Caco-2 (cell line): ENCODE results near the gene BAIAP3. TPM values are rescaled to one million over a fixed set of nuclear protein-coding genes. Genes with fewer than 3 reads are reported as not detected.
A peak's percentile ranks its signal among the peaks of the same experiment; 100 is the strongest.

Experiments
- BruUV-seq: library from RNA; stranded (reverse); fragments of 400-500 nt; replicated peaks from 2 replicates; lab custom pipeline; 2021; lab: Mats Ljungman, UMichigan
- CTCF ChIA-PET: fragments of 300-600 bp; sonication (Branson Sonifier 250); formaldehyde crosslinking; loops from one replicate; lab custom pipeline; 2022; ENCODE audit warnings: antibody characterized with exemption; lab: Charles Lee
- POLR2A ChIA-PET: fragments of 300-600 bp; sonication (Branson Sonifier 250); formaldehyde crosslinking; loops from one replicate; lab custom pipeline; 2022; ENCODE audit warnings: antibody characterized with exemption; lab: Charles Lee
- DNase-seq, 2 experiments: peaks; one replicate each; pipeline versions ENCODE4 v3.0.0 to v3.0.0-alpha.2; 2020 to 2022
- H3K27me3 ChIP-seq: replicated peaks from 2 replicates; pipeline ENCODE4 v1.6.0; 2011; ENCODE audit warnings: low read length; ENCODE audit not compliant: control insufficient read depth, insufficient read depth
- H3K36me3 ChIP-seq: 2 replicates; pipeline ENCODE4 v1.5.1; 2011; ENCODE audit warnings: low read length; ENCODE audit not compliant: control insufficient read depth, insufficient read depth
- H3K4me1 ChIP-seq: fragments of 250-450 bp; sonication (Bioruptor Pico); 2 replicates; pipeline ENCODE4 v1.5.1; 2020; ENCODE audit warnings: mild to moderate bottlenecking
- H3K4me3 ChIP-seq: 2 replicates; pipeline ENCODE4 v1.5.1; 2011; ENCODE audit warnings: low read depth, mild to moderate bottlenecking, control low read depth, low read length
- H3K9me3 ChIP-seq: fragments of 250-450 bp; sonication (Bioruptor Pico); 2 replicates; pipeline ENCODE4 v1.5.1; 2020; ENCODE audit warnings: mild to moderate bottlenecking, moderate library complexity
- H3K27ac Mint-ChIP-seq: one replicate; pipeline ENCODE4 v1.8.0; 2022; ENCODE audit warnings: mixed read lengths; ENCODE audit not compliant: unreplicated experiment
- H3K27me3 Mint-ChIP-seq: one replicate; pipeline ENCODE4 v1.8.0; 2022; ENCODE audit warnings: mixed read lengths; ENCODE audit not compliant: insufficient read depth, unreplicated experiment
- H3K36me3 Mint-ChIP-seq: one replicate; pipeline ENCODE4 v1.8.0; 2022; ENCODE audit warnings: mild to moderate bottlenecking, mixed read lengths; ENCODE audit not compliant: insufficient read depth, unreplicated experiment
- H3K4me1 Mint-ChIP-seq: one replicate; pipeline ENCODE4 v1.8.0; 2022; ENCODE audit warnings: low read depth, mixed read lengths; ENCODE audit not compliant: unreplicated experiment
- H3K4me3 Mint-ChIP-seq: one replicate; pipeline ENCODE4 v1.8.0; 2022; ENCODE audit warnings: mild to moderate bottlenecking, moderate library complexity, mixed read lengths; ENCODE audit not compliant: unreplicated experiment
- H3K9me3 Mint-ChIP-seq: one replicate; pipeline ENCODE4 v1.8.0; 2022; ENCODE audit warnings: mixed read lengths; ENCODE audit not compliant: unreplicated experiment
- intact Hi-C: fragments of 100-400 bp; cut with micrococcal nuclease; formaldehyde crosslinking; loops from one replicate; pipeline ENCODE4 v1.10.0; 2022; ENCODE audit not compliant: unreplicated experiment
- total RNA-seq: library from RNA; stranded (reverse); gene quantifications from 2 replicates; pipeline ENCODE4 v1.2.3, GENCODE V29; 2022
- TF ChIP-seq, protein P1 (sequence below), 2 experiments: fragments of 200-600 bp in 1 of 2; IDR thresholded peaks; 1 replicate in 1 of 2; 2 replicates in 1 of 2; pipeline versions ENCODE4 v1.5.1 to v1.8.0; 2011 to 2022; ENCODE audit warnings: antibody characterized with exemption in 1 of 2, control low read depth in 1 of 2, inconsistent platforms in 1 of 2, low read depth in 1 of 2, low read length in 1 of 2, mild to moderate bottlenecking in 1 of 2, moderate library complexity in 1 of 2; ENCODE audit not compliant: insufficient read depth in 1 of 2, severe bottlenecking in 1 of 2, unreplicated experiment in 1 of 2

BAIAP3 gene
- total RNA-seq, 1 experiment from 2014 or later, result 5.0 TPM

DNA sequence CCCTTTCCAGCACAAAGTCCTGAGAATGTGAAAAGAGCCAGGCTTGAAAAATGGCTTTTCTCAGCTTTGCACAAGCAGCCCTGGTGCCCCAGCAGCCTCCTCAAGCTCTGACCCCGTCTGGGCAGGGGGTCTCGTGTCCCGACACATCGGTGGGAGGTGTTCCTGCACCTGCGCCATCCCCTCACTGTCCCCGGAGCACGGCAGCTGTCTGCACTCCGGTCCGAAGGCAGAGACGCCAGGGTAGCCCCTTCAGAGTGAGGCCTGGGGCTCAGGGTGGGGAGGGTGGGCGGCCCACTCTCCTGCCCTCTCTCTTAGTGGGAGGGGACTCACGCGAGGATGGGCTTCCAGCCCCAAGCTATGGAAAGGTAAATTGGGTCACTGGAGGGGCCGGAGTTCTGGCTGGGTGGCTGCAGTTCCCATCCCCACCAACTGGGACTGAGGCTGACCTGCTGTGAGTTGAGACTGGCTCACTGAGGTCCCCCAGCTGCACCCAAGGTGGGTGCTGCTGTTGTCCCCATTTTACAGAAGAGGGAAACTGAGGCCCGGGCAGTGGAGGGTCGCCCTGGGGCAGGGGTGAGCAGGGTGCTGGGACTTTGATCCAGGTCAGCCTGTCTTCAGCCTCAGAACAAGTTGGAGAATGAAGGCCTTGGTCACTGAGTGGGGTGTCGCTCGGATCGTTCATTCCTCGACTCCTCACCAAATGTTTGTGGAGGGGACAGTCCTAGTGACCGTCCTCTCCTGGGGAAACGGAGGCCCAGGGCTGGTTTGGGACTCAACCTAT is 2.3 kb upstream of the BAIAP3 start:
- no TSS peak for BruUV-seq
- ChIA-PET POLR2A (no interaction called here), CTCF (interaction anchor here (0.6 kb wide), 1 partner anchor 99 kb away, joined by 5 read pairs; no protein-coding TSS in a partner anchor)
- H3K27me3 Mint-ChIP-seq, result no peaks in the 10 kb centered on the region
- Histone ChIP-seq H3K9me3 (no peaks in the 10 kb centered on the region), H3K4me1 (peaks cover 4% of the 10 kb centered on the region; the same call in 1 of the 2 replicates), H3K27me3 (no peaks in the 10 kb centered on the region; the same call in 1 of the 2 replicates), H3K4me3 (no peak overlapping the region), H3K36me3 (no peaks in the 10 kb centered on the region)
- intact Hi-C loops, result no loop called here
- TF ChIP-seq, protein P1, sequence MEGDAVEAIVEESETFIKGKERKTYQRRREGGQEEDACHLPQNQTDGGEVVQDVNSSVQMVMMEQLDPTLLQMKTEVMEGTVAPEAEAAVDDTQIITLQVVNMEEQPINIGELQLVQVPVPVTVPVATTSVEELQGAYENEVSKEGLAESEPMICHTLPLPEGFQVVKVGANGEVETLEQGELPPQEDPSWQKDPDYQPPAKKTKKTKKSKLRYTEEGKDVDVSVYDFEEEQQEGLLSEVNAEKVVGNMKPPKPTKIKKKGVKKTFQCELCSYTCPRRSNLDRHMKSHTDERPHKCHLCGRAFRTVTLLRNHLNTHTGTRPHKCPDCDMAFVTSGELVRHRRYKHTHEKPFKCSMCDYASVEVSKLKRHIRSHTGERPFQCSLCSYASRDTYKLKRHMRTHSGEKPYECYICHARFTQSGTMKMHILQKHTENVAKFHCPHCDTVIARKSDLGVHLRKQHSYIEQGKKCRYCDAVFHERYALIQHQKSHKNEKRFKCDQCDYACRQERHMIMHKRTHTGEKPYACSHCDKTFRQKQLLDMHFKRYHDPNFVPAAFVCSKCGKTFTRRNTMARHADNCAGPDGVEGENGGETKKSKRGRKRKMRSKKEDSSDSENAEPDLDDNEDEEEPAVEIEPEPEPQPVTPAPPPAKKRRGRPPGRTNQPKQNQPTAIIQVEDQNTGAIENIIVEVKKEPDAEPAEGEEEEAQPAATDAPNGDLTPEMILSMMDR (IDR thresholded peaks at IDR 0.05; ENCODE audit: insufficient read depth in 1 of 2, low read depth in 1 of 2, low read length in 1 of 2, severe bottlenecking in 1 of 2, unreplicated experiment in 1 of 2), result no peak
- H3K27ac Mint-ChIP-seq, result peak overlapping the region; percentile 19
- no peaks in the 10 kb centered on the region for H3K9me3 Mint-ChIP-seq
- no peak overlapping the region for H3K4me3 Mint-ChIP-seq
- no peak for DNase-seq
- no peaks in the 10 kb centered on the region for H3K36me3 Mint-ChIP-seq
- no peaks in the 10 kb centered on the region for H3K4me1 Mint-ChIP-seq

DNA sequence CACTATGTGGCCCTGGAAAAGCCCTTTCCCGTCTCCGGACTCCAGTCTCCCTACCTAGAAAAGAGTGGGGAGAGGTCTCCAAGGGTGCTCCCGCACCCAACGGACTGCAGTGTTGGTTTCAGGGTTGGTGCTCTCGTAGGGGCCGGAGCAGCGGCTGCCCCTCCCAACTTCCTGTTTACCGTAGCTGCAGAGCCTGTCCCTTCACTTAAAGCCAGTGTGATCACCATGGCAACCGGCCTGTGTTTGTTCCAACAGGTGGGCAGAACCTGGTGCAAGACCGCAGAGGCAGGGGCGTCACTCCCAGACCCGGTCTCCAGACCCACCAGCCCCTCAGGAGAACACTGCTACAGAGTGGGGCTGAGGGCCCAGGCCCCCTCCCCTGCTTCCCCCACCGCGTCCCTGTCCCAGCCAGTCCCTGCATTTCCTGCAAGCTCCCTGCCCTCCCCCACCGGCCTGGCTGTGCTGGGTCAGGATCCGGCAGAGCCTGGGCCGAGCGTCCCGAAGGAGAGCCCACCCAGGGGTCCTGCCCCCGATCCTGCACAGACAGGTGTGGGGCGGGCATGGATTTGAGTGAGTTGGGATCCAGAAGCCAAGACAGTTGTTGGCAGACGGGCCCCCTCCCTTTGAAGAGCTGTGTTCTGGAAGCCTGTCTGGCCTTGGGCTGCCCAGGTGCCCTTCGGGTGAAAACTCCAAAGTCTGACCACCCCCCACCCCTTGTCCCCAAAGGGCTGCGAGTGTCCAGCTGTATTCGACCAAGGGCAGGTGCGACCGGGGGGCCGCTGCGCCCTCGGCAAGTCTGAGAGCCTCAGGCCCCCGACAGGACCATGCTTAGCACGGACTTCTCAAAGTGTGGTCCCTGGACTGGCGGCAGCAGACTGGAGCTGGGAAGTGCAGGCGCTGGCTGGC is 1.5 kb upstream of the BAIAP3 start:
- no peak overlapping the region for H3K4me3 ChIP-seq
- intact Hi-C loops, result no loop called here

More for the DNA sequence above, 1.5 kb upstream of the BAIAP3 start:
- H3K9me3 Mint-ChIP-seq, result no peaks in the 10 kb centered on the region
- TF ChIP-seq, protein P1 (IDR thresholded peaks at IDR 0.05; ENCODE audit: insufficient read depth in 1 of 2, low read depth in 1 of 2, low read length in 1 of 2, severe bottlenecking in 1 of 2, unreplicated experiment in 1 of 2), result no peak
- H3K4me3 Mint-ChIP-seq, result peak overlapping the region; percentile 52
- H3K36me3 ChIP-seq, result no peaks in the 10 kb centered on the region
- no peaks in the 10 kb centered on the region; the same call in 1 of the 2 replicates for H3K27me3 ChIP-seq
- DNase-seq, result peak; percentile 60 to 68
- no peaks in the 10 kb centered on the region for H3K36me3 Mint-ChIP-seq
- H3K27ac Mint-ChIP-seq, result peak overlapping the region; percentile 19
- peaks cover 4% of the 10 kb centered on the region; the same call in 1 of the 2 replicates for H3K4me1 ChIP-seq
- no peaks in the 10 kb centered on the region for H3K27me3 Mint-ChIP-seq
- ChIA-PET POLR2A (no interaction called here), CTCF (interaction anchor here (0.6 to 0.9 kb wide), 2 partner anchors 10 to 47 kb away, joined by 3 to 5 read pairs; no protein-coding TSS in a partner anchor)
- no peaks in the 10 kb centered on the region for H3K9me3 ChIP-seq
- BruUV-seq, result no TSS peak
- H3K4me1 Mint-ChIP-seq, result no peaks in the 10 kb centered on the region
